Erythroblast (primary cell): ENCODE results near the gene MTM1.

Experiments used
- GATA1 ChIP-seq: IDR thresholded peaks from 2 replicates; pipeline ENCODE4 v1.6.1; 2011; ENCODE audit warnings: low read depth, mild to moderate bottlenecking, control low read depth, low read length, moderate library complexity
- POLR2A ChIP-seq: IDR thresholded peaks from 2 replicates; pipeline ENCODE4 v1.6.1; 2011; ENCODE audit warnings: mild to moderate bottlenecking, low read length

DNA sequence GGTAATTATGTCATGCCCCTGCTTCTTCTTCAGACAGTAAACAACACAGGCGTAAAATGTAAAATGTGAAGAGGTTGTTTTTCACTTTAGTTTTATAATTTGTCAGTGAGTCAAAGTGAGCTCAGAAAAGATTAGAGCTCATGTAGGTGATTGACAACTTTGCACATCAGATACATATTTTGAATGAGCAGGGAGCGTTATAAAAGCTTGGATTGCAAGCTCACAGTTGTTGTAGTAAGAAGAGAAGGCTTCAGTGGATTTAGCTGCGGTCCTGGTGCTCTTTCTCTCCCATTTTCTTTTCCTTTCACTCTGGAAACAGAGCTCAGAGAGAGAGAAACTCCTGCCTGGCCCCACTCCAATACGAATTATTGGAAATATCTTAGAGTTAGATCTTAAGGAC, 151.2 kb downstream of the MTM1 start:
- TF ChIP-seq POLR2A (no peak), GATA1 (no peak)
